Fibroblast of the aortic adventitia (primary cell): Measurements from ENCODE around the gene SLC5A6. TPM values are rescaled to one million over a fixed set of nuclear protein-coding genes. Genes with fewer than 3 reads are reported as not detected.

Experiments
- DNase-seq: peaks from one replicate; pipeline ENCODE4 v3.0.0-alpha.2; 2010; ENCODE audit warnings: low read depth
- H3K4me3 ChIP-seq: 2 replicates; pipeline ENCODE4 v1.5.1; 2011; ENCODE audit warnings: low read depth, mild to moderate bottlenecking, control low read depth, low read length, moderate library complexity
- CTCF ChIP-seq: IDR thresholded peaks from 2 replicates; pipeline ENCODE4 v1.5.1; 2011; ENCODE audit warnings: mild to moderate bottlenecking, low read length, control low read depth, inconsistent platforms; ENCODE audit not compliant: insufficient read depth
- total RNA-seq: library from RNA; depleted of rRNA; stranded (reverse); fragments of >200 nt; gene quantifications from 2 replicates; pipeline ENCODE4 v1.2.3, GENCODE V29; 2012; ENCODE audit warnings: low replicate concordance

Gene SLC5A6
- total RNA-seq, 1 donor: 20.0 TPM

GRCh38 chr2:27170581-27171337, 41.3 kb downstream of the SLC5A6 start:
- H3K4me3 ChIP-seq: no peak overlapping the region
- no peak for TF ChIP-seq CTCF
- no peak for DNase-seq

- no peak for TF ChIP-seq CTCF
- no peak overlapping the region for H3K4me3 ChIP-seq
- DNase-seq: no peak
Observed at GRCh38 chr2:27164960-27165763, 46.9 kb downstream of the SLC5A6 start.

GRCh38 chr2:27162151-27163121, 49.6 kb downstream of the SLC5A6 start:
- H3K4me3 ChIP-seq: no peak overlapping the region
- no peak for TF ChIP-seq CTCF
- peak; percentile 22 for DNase-seq

- TF ChIP-seq CTCF: no peak
- no peak for DNase-seq
- no peak overlapping the region for H3K4me3 ChIP-seq
Observed at GRCh38 chr2:27160191-27160590, 51.9 kb downstream of the SLC5A6 start.

- no peak overlapping the region for H3K4me3 ChIP-seq
- DNase-seq: no peak
- TF ChIP-seq CTCF: no peak
Observed at GRCh38 chr2:27159271-27159670, 52.8 kb downstream of the SLC5A6 start.

GRCh38 chr2:27158468-27158867, 53.6 kb downstream of the SLC5A6 start:
- DNase-seq: no peak
- no peak for TF ChIP-seq CTCF
- no peak overlapping the region for H3K4me3 ChIP-seq
